Measurements from ENCODE around the gene GHR.

Gene GHR

GRCh38 chr5:42605490-42605889 lies 182.3 kb downstream of the GHR start:
- TF ChIP-seq, protein P1, sequence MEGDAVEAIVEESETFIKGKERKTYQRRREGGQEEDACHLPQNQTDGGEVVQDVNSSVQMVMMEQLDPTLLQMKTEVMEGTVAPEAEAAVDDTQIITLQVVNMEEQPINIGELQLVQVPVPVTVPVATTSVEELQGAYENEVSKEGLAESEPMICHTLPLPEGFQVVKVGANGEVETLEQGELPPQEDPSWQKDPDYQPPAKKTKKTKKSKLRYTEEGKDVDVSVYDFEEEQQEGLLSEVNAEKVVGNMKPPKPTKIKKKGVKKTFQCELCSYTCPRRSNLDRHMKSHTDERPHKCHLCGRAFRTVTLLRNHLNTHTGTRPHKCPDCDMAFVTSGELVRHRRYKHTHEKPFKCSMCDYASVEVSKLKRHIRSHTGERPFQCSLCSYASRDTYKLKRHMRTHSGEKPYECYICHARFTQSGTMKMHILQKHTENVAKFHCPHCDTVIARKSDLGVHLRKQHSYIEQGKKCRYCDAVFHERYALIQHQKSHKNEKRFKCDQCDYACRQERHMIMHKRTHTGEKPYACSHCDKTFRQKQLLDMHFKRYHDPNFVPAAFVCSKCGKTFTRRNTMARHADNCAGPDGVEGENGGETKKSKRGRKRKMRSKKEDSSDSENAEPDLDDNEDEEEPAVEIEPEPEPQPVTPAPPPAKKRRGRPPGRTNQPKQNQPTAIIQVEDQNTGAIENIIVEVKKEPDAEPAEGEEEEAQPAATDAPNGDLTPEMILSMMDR (IDR thresholded peaks at IDR 0.05; ENCODE audit: low read depth, low read length): no peak
- no peak for DNase-seq (ENCODE audit: low read depth)
- H3K4me3 ChIP-seq (ENCODE audit: low read depth, low read length): no peak overlapping the region

GRCh38 chr5:42606464-42606869 lies 183.2 kb downstream of the GHR start:
- DNase-seq (ENCODE audit: low read depth): no peak
- TF ChIP-seq POLR2A (IDR thresholded peaks at IDR 0.05; ENCODE audit: extremely low read depth, insufficient read length): no peak
- no peak for TF ChIP-seq MYC (IDR thresholded peaks at IDR 0.05; ENCODE audit: low read depth, low read length)
- no peak for TF ChIP-seq MAX (IDR thresholded peaks at IDR 0.05; ENCODE audit: low read depth, low read length)
- TF ChIP-seq, protein P1 (IDR thresholded peaks at IDR 0.05; ENCODE audit: low read depth, low read length): no peak
- no peak overlapping the region for H3K4me3 ChIP-seq (ENCODE audit: low read depth, low read length)

DNA sequence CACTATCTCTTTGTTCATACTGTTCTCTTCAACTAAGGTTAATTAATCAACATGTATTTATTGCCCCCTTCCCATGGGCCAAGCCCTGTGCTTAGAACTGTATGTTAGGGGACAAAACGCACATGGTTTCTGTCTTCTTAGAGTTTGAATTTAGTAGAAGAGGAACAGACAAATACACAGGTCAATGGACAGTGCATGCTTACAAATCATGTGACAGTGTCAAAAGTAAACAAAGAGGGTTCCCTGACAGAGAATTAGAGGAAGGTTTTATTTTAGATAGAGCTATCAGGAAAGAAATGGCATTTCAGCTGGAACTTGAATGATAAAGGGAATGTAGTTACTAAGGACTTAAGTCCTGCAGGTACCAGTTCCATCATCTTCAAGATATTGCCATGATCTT lies 188.2 kb downstream of the GHR start:
- no peak overlapping the region for H3K4me3 ChIP-seq (ENCODE audit: low read depth, low read length)
- DNase-seq (ENCODE audit: low read depth): no peak
- TF ChIP-seq POLR2A (IDR thresholded peaks at IDR 0.05; ENCODE audit: extremely low read depth, insufficient read length): no peak

DNA sequence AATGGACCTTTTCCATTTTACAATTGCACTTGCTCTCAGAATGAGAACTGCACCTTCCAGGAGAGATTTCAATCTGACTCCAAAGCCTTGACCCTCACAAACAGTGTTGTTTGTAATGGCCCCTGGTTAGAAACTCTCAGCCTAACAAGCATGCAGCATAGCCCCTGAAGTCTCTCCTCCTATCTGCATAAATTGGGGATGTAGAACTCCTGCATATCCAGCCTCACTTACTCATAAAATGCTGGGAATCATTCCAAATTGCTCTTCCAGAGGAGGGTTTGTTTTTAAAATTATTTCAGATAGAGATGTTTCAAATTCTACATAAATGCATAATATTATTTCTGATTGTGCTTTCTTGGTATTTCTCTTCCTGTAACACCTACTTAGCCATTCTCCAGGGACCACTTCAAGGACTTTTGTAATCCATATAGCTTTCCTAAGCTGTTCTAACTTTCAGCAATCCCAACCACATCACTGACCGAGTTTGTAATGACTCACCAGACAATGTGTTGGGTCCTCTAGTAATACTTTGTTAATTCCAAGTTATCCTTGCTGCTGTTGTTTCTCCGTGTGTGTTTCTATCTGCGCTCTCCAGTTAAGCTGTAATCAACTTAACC lies 189.6 kb downstream of the GHR start:
- DNase-seq (ENCODE audit: low read depth): no peak
- no peak overlapping the region for H3K4me3 ChIP-seq (ENCODE audit: low read depth, low read length)
- TF ChIP-seq MAX (IDR thresholded peaks at IDR 0.05; ENCODE audit: low read depth, low read length) (no peak), MYC (IDR thresholded peaks at IDR 0.05; ENCODE audit: low read depth, low read length) (no peak), POLR2A (IDR thresholded peaks at IDR 0.05; ENCODE audit: extremely low read depth, insufficient read length) (no peak)
- TF ChIP-seq, protein P1 (IDR thresholded peaks at IDR 0.05; ENCODE audit: low read depth, low read length): no peak

DNA sequence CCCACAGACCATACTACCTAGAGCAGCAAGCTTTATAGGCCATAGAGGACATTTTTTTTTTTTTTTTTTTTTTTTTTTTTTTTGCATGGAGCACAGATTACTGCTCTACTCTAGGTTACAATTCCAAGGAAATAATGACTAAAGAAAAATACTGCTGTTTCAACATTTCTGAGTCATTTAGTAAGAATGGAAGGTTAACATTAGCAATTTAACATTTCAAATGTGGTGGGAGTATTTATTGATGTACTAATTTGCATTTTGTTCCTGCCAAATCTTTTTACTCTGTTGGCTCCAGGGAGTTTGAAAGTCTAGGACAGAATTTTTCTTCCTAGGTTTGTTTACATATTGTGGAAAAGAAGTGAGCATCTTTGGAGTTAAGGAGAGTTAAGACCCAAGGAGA lies 191.3 kb downstream of the GHR start:
- no peak for TF ChIP-seq MYC (IDR thresholded peaks at IDR 0.05; ENCODE audit: low read depth, low read length)
- TF ChIP-seq, protein P1 (IDR thresholded peaks at IDR 0.05; ENCODE audit: low read depth, low read length): no peak
- TF ChIP-seq POLR2A (IDR thresholded peaks at IDR 0.05; ENCODE audit: extremely low read depth, insufficient read length): no peak
- no peak for TF ChIP-seq MAX (IDR thresholded peaks at IDR 0.05; ENCODE audit: low read depth, low read length)
- no peak for DNase-seq (ENCODE audit: low read depth)
- H3K4me3 ChIP-seq (ENCODE audit: low read depth, low read length): no peak overlapping the region

GRCh38 chr5:42620579-42621216 lies 197.5 kb downstream of the GHR start:
- no peak overlapping the region for H3K4me3 ChIP-seq (ENCODE audit: low read depth, low read length)
- no peak for DNase-seq (ENCODE audit: low read depth)
- TF ChIP-seq POLR2A (IDR thresholded peaks at IDR 0.05; ENCODE audit: extremely low read depth, insufficient read length) (no peak), MAX (IDR thresholded peaks at IDR 0.05; ENCODE audit: low read depth, low read length) (no peak), MYC (IDR thresholded peaks at IDR 0.05; ENCODE audit: low read depth, low read length) (no peak)
- TF ChIP-seq, protein P1 (IDR thresholded peaks at IDR 0.05; ENCODE audit: low read depth, low read length): no peak

All from NB4 (cell line).